Measurements from ENCODE around the gene FES. TPM values are rescaled to one million over a fixed set of nuclear protein-coding genes. Genes with fewer than 3 reads are reported as not detected.

Gene FES
- total RNA-seq, 1 donor from 2014 or later = 3.1 TPM

GRCh38 chr15:90939756-90940155, 55.5 kb downstream of the FES start:
- H3K9me3 Mint-ChIP-seq = no peaks in the 10 kb centered on the region
- no peak overlapping the region for H3K4me3 Mint-ChIP-seq
- H3K27me3 Mint-ChIP-seq = no peaks in the 10 kb centered on the region
- no peak for DNase-seq (ENCODE audit: extremely low spot score, unreplicated experiment)
- TF ChIP-seq CTCF (conservative IDR thresholded peaks at IDR 0.05) = no peak
- peaks cover 13% of the 10 kb centered on the region for H3K4me1 Mint-ChIP-seq (ENCODE audit: unreplicated experiment)
- H3K36me3 Mint-ChIP-seq = peaks cover 4% of the 10 kb centered on the region
- no peak overlapping the region for H3K27ac Mint-ChIP-seq

- H3K9me3 Mint-ChIP-seq = no peaks in the 10 kb centered on the region
- peaks cover 3% of the 10 kb centered on the region for H3K36me3 Mint-ChIP-seq
- TF ChIP-seq CTCF (conservative IDR thresholded peaks at IDR 0.05) = no peak
- no peak overlapping the region for H3K4me3 Mint-ChIP-seq
- H3K27ac Mint-ChIP-seq = no peak overlapping the region
- H3K27me3 Mint-ChIP-seq = no peaks in the 10 kb centered on the region
- DNase-seq (ENCODE audit: extremely low spot score, unreplicated experiment) = no peak
- peaks cover 10% of the 10 kb centered on the region for H3K4me1 Mint-ChIP-seq (ENCODE audit: unreplicated experiment)
Observed at GRCh38 chr15:90941038-90941437, 56.7 kb downstream of the FES start.

GRCh38 chr15:90942354-90943120, 58.2 kb downstream of the FES start:
- Mint-ChIP-seq H3K27me3 (no peaks in the 10 kb centered on the region), H3K4me1 (ENCODE audit: unreplicated experiment) (no peaks in the 10 kb centered on the region), H3K36me3 (no peaks in the 10 kb centered on the region), H3K4me3 (no peak overlapping the region), H3K9me3 (no peaks in the 10 kb centered on the region), H3K27ac (no peak overlapping the region)
- TF ChIP-seq CTCF (conservative IDR thresholded peaks at IDR 0.05) = no peak
- no peak for DNase-seq (ENCODE audit: extremely low spot score, unreplicated experiment)

GRCh38 chr15:90945091-90945490, 60.8 kb downstream of the FES start:
- Mint-ChIP-seq H3K4me1 (ENCODE audit: unreplicated experiment) (no peaks in the 10 kb centered on the region), H3K4me3 (no peak overlapping the region), H3K27me3 (no peaks in the 10 kb centered on the region), H3K27ac (no peak overlapping the region), H3K9me3 (no peaks in the 10 kb centered on the region), H3K36me3 (no peaks in the 10 kb centered on the region)
- DNase-seq (ENCODE audit: extremely low spot score, unreplicated experiment) = no peak
- TF ChIP-seq CTCF (conservative IDR thresholded peaks at IDR 0.05) = no peak

Other genes starting within 250 kb of the FES start
- 8.5 and 21.5 TPM in 2 replicates for gene BLM, start 167.2 kb upstream of the FES start, total RNA-seq (ENCODE audit: low replicate concordance)
- gene FURIN, start 15.9 kb upstream of the FES start, total RNA-seq (ENCODE audit: low replicate concordance) = 37.7 and 62.1 TPM in 2 replicates
- gene MAN2A2, start 18.8 kb downstream of the FES start, total RNA-seq (ENCODE audit: low replicate concordance) = 43.0 and 60.2 TPM in 2 replicates
- gene HDDC3, start 48.0 kb downstream of the FES start, total RNA-seq (ENCODE audit: low replicate concordance) = 16.8 and 18.9 TPM in 2 replicates
- gene UNC45A, start 50.8 kb downstream of the FES start, total RNA-seq (ENCODE audit: low replicate concordance) = 78.9 and 80.2 TPM in 2 replicates
- gene RCCD1, start 70.4 kb downstream of the FES start, total RNA-seq (ENCODE audit: low replicate concordance) = 14.0 and 20.3 TPM in 2 replicates
- 54.6 and 101 TPM in 2 replicates for gene PRC1, start 110.0 kb downstream of the FES start, total RNA-seq (ENCODE audit: low replicate concordance)
- 20.2 and 25.5 TPM in 2 replicates for gene VPS33B, start 138.1 kb downstream of the FES start, total RNA-seq (ENCODE audit: low replicate concordance)
- gene SV2B, start 215.8 kb downstream of the FES start, total RNA-seq (ENCODE audit: low replicate concordance) = 1.7 and 3.1 TPM in 2 replicates

Data from type B pancreatic cell (in vitro differentiated cells).